WTC11 (cell line): ENCODE results near the gene AK9. TPM values are rescaled to one million over a fixed set of nuclear protein-coding genes. Genes with fewer than 3 reads are reported as not detected.

ENCODE experiments used
- ATAC-seq: fragments of 200-7000 bp; cut with Tn5 transposase; 2 replicates; pipeline ENCODE4 v1.10.0; 2021; ENCODE audit warnings: mild to moderate bottlenecking, moderate library complexity
- CTCF ChIA-PET: fragments of 300-600 bp; sonication (Branson Sonifier 250); formaldehyde crosslinking; loops from one replicate; lab custom pipeline; 2021; ENCODE audit warnings: antibody characterized with exemption; lab: Charles Lee
- POLR2A ChIA-PET: fragments of 350-600 bp; sonication (Branson Sonifier 250); formaldehyde crosslinking; loops from one replicate; lab custom pipeline; 2021; ENCODE audit warnings: antibody characterized with exemption; lab: Charles Lee
- DNase-seq: peaks from one replicate; pipeline ENCODE4 v3.0.0; 2021; ENCODE audit warnings: low spot score
- H3K27ac Mint-ChIP-seq: 2 replicates; pipeline ENCODE4 v1.8.0; 2021; ENCODE audit warnings: mixed read lengths
- H3K27me3 Mint-ChIP-seq: 2 replicates; pipeline ENCODE4 v1.8.0; 2021; ENCODE audit warnings: low read depth, mild to moderate bottlenecking, moderate library complexity, mixed read lengths
- H3K36me3 Mint-ChIP-seq: 2 replicates; pipeline ENCODE4 v1.8.0; 2021; ENCODE audit warnings: mixed read lengths
- H3K4me1 Mint-ChIP-seq: 2 replicates; pipeline ENCODE4 v1.8.0; 2022; ENCODE audit warnings: mixed read lengths
- H3K4me3 Mint-ChIP-seq: 2 replicates; pipeline ENCODE4 v1.8.0; 2021; ENCODE audit warnings: mild to moderate bottlenecking, moderate library complexity, mixed read lengths
- H3K9me3 Mint-ChIP-seq: 2 replicates; pipeline ENCODE4 v1.8.0; 2021; ENCODE audit warnings: mixed read lengths
- ATF1 ChIP-seq: sonication (generic); formaldehyde crosslinking; IDR thresholded peaks from 2 replicates; pipeline ENCODE4 v1.8.1; 2023; ENCODE audit warnings: mild to moderate bottlenecking, moderate library complexity, missing genetic modification reagents
- CBFB ChIP-seq: sonication (generic); formaldehyde crosslinking; IDR thresholded peaks from 2 replicates; pipeline ENCODE4 v1.8.1; 2022; ENCODE audit warnings: mild to moderate bottlenecking, low read depth, missing genetic modification reagents
- ETV6 ChIP-seq: sonication (generic); formaldehyde crosslinking; IDR thresholded peaks from 2 replicates; pipeline ENCODE4 v1.8.1; 2022; ENCODE audit warnings: mild to moderate bottlenecking, missing genetic modification reagents
- GRHL2 ChIP-seq: fragments of 250-450 bp; sonication (Bioruptor Pico); IDR thresholded peaks from 2 replicates; pipeline ENCODE4 v1.8.0; 2022; ENCODE audit warnings: mild to moderate bottlenecking, moderate library complexity; ENCODE audit not compliant: insufficient replicate concordance, severe bottlenecking
- GTF2I ChIP-seq: fragments of 250-450 bp; sonication (Bioruptor Pico); conservative IDR thresholded peaks from 2 replicates; pipeline ENCODE4 v1.4.0; 2021; ENCODE audit warnings: mild to moderate bottlenecking
- MLX ChIP-seq: sonication (generic); formaldehyde crosslinking; IDR thresholded peaks from 2 replicates; pipeline ENCODE4 v1.8.1; 2023; ENCODE audit warnings: mild to moderate bottlenecking, missing genetic modification reagents, moderate library complexity
- NR1H2 ChIP-seq: sonication (generic); formaldehyde crosslinking; IDR thresholded peaks from 2 replicates; pipeline ENCODE4 v1.9.0; 2021; ENCODE audit warnings: mild to moderate bottlenecking, moderate library complexity, missing genetic modification reagents
- SMAD4 ChIP-seq: sonication (generic); formaldehyde crosslinking; IDR thresholded peaks from 2 replicates; pipeline ENCODE4 v1.8.0; 2022; ENCODE audit warnings: mild to moderate bottlenecking, missing genetic modification reagents
- ZNF317 ChIP-seq: sonication (generic); formaldehyde crosslinking; IDR thresholded peaks from 2 replicates; pipeline ENCODE4 v1.8.1; 2023; ENCODE audit warnings: low read depth, mild to moderate bottlenecking, moderate library complexity, missing genetic modification reagents, borderline replicate concordance
- ZNF423 ChIP-seq: fragments of 250-450 bp; sonication (Bioruptor Pico); IDR thresholded peaks from 2 replicates; pipeline ENCODE4 v2.1.2; 2022; ENCODE audit warnings: mild to moderate bottlenecking, moderate library complexity
- ZNF532 ChIP-seq: fragments of 250-450 bp; sonication (Bioruptor Pico); IDR thresholded peaks from 2 replicates; pipeline ENCODE4 v1.9.0; 2021; ENCODE audit warnings: mild to moderate bottlenecking, borderline replicate concordance
- ZSCAN18 ChIP-seq: fragments of 250-450 bp; sonication (Bioruptor Pico); IDR thresholded peaks from 2 replicates; pipeline ENCODE4 v2.1.2; 2022; ENCODE audit warnings: mild to moderate bottlenecking, moderate library complexity
- total RNA-seq: library from RNA; stranded (reverse); gene quantifications from 3 replicates; pipeline ENCODE4 v1.2.3, GENCODE V29; 2021
- TF ChIP-seq, protein P1 (sequence below): sonication (generic); formaldehyde crosslinking; IDR thresholded peaks from 2 replicates; pipeline ENCODE4 v1.8.0; 2022; ENCODE audit warnings: missing genetic modification reagents
- TF ChIP-seq, protein P2 (sequence below): sonication (generic); formaldehyde crosslinking; IDR thresholded peaks from 2 replicates; pipeline ENCODE4 v1.8.0; 2022; ENCODE audit warnings: mild to moderate bottlenecking, missing genetic modification reagents
- TF ChIP-seq, protein P3 (sequence below): sonication (generic); formaldehyde crosslinking; IDR thresholded peaks from 2 replicates; pipeline ENCODE4 v1.8.1; 2023; ENCODE audit warnings: mild to moderate bottlenecking, missing genetic modification reagents
- TF ChIP-seq, protein P4 (sequence below): sonication (generic); formaldehyde crosslinking; conservative IDR thresholded peaks from 2 replicates; pipeline ENCODE4 v1.8.1; 2022; ENCODE audit warnings: mild to moderate bottlenecking, missing genetic modification reagents
- TF ChIP-seq, protein P5 (sequence below): fragments of 250-450 bp; sonication (Bioruptor Pico); IDR thresholded peaks from 2 replicates; pipeline ENCODE4 v1.9.0; 2021; ENCODE audit warnings: mild to moderate bottlenecking
- TF ChIP-seq, protein P6 (sequence below): sonication (generic); formaldehyde crosslinking; IDR thresholded peaks from 2 replicates; pipeline ENCODE4 v1.8.1; 2023; ENCODE audit warnings: mild to moderate bottlenecking, missing genetic modification reagents, borderline replicate concordance

The AK9 gene
- total RNA-seq, 1 experiment from 2014 or later, result 3.7 TPM

DNA sequence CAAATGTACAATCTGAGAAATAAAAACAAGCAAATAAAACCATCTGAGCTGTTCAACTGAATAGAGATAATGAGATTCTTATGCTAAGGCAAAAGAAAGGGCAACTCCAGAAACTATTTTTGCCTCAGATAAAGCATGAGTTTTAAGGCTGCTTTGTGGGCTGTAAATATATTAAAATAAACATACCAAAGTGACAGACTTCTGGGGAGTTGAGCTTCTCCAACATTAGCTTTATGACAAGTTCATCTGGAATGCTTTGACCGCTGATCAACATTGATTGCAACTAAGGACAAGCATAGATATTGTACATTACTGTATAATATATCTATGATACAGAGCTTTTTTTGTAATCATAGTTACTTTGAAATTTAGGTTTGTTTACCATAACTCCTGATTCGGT lies 19.3 kb downstream of the AK9 start:
- Mint-ChIP-seq H3K9me3 (peaks cover 2% of the 10 kb centered on the region), H3K4me1 (peaks cover 24% of the 10 kb centered on the region), H3K27me3 (no peaks in the 10 kb centered on the region), H3K27ac (no peak overlapping the region)
- POLR2A ChIA-PET, result no interaction called here
- no peak for DNase-seq
- no peak for TF ChIP-seq ZSCAN18
- TF ChIP-seq GRHL2 (CRISPR knock-in tag), result no peak
- TF ChIP-seq ETV6 (CRISPR knock-in tag), result no peak
- TF ChIP-seq NR1H2, result no peak
- TF ChIP-seq, protein P1, sequence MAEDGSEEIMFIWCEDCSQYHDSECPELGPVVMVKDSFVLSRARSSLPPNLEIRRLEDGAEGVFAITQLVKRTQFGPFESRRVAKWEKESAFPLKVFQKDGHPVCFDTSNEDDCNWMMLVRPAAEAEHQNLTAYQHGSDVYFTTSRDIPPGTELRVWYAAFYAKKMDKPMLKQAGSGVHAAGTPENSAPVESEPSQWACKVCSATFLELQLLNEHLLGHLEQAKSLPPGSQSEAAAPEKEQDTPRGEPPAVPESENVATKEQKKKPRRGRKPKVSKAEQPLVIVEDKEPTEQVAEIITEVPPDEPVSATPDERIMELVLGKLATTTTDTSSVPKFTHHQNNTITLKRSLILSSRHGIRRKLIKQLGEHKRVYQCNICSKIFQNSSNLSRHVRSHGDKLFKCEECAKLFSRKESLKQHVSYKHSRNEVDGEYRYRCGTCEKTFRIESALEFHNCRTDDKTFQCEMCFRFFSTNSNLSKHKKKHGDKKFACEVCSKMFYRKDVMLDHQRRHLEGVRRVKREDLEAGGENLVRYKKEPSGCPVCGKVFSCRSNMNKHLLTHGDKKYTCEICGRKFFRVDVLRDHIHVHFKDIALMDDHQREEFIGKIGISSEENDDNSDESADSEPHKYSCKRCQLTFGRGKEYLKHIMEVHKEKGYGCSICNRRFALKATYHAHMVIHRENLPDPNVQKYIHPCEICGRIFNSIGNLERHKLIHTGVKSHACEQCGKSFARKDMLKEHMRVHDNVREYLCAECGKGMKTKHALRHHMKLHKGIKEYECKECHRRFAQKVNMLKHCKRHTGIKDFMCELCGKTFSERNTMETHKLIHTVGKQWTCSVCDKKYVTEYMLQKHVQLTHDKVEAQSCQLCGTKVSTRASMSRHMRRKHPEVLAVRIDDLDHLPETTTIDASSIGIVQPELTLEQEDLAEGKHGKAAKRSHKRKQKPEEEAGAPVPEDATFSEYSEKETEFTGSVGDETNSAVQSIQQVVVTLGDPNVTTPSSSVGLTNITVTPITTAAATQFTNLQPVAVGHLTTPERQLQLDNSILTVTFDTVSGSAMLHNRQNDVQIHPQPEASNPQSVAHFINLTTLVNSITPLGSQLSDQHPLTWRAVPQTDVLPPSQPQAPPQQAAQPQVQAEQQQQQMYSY, result no peak
- no peak for TF ChIP-seq ZNF532 (CRISPR knock-in tag)
- no peak for TF ChIP-seq MLX (CRISPR knock-in tag)
- TF ChIP-seq, protein P2, sequence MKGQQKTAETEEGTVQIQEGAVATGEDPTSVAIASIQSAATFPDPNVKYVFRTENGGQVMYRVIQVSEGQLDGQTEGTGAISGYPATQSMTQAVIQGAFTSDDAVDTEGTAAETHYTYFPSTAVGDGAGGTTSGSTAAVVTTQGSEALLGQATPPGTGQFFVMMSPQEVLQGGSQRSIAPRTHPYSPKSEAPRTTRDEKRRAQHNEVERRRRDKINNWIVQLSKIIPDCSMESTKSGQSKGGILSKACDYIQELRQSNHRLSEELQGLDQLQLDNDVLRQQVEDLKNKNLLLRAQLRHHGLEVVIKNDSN (CRISPR knock-in tag), result no peak
- no peak for TF ChIP-seq GTF2I
- TF ChIP-seq, protein P3, sequence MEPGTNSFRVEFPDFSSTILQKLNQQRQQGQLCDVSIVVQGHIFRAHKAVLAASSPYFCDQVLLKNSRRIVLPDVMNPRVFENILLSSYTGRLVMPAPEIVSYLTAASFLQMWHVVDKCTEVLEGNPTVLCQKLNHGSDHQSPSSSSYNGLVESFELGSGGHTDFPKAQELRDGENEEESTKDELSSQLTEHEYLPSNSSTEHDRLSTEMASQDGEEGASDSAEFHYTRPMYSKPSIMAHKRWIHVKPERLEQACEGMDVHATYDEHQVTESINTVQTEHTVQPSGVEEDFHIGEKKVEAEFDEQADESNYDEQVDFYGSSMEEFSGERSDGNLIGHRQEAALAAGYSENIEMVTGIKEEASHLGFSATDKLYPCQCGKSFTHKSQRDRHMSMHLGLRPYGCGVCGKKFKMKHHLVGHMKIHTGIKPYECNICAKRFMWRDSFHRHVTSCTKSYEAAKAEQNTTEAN (CRISPR knock-in tag), result no peak
- TF ChIP-seq SMAD4 (CRISPR knock-in tag), result no peak
- TF ChIP-seq, protein P4, sequence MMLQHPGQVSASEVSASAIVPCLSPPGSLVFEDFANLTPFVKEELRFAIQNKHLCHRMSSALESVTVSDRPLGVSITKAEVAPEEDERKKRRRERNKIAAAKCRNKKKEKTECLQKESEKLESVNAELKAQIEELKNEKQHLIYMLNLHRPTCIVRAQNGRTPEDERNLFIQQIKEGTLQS (CRISPR knock-in tag), result no peak
- no peak for TF ChIP-seq CBFB (CRISPR knock-in tag)
- TF ChIP-seq, protein P5, sequence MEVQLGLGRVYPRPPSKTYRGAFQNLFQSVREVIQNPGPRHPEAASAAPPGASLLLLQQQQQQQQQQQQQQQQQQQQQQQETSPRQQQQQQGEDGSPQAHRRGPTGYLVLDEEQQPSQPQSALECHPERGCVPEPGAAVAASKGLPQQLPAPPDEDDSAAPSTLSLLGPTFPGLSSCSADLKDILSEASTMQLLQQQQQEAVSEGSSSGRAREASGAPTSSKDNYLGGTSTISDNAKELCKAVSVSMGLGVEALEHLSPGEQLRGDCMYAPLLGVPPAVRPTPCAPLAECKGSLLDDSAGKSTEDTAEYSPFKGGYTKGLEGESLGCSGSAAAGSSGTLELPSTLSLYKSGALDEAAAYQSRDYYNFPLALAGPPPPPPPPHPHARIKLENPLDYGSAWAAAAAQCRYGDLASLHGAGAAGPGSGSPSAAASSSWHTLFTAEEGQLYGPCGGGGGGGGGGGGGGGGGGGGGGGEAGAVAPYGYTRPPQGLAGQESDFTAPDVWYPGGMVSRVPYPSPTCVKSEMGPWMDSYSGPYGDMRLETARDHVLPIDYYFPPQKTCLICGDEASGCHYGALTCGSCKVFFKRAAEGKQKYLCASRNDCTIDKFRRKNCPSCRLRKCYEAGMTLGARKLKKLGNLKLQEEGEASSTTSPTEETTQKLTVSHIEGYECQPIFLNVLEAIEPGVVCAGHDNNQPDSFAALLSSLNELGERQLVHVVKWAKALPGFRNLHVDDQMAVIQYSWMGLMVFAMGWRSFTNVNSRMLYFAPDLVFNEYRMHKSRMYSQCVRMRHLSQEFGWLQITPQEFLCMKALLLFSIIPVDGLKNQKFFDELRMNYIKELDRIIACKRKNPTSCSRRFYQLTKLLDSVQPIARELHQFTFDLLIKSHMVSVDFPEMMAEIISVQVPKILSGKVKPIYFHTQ (CRISPR knock-in tag), result no peak
- no peak for TF ChIP-seq ZNF317 (CRISPR knock-in tag)
- no peak for TF ChIP-seq ATF1 (CRISPR knock-in tag)
- TF ChIP-seq, protein P6, sequence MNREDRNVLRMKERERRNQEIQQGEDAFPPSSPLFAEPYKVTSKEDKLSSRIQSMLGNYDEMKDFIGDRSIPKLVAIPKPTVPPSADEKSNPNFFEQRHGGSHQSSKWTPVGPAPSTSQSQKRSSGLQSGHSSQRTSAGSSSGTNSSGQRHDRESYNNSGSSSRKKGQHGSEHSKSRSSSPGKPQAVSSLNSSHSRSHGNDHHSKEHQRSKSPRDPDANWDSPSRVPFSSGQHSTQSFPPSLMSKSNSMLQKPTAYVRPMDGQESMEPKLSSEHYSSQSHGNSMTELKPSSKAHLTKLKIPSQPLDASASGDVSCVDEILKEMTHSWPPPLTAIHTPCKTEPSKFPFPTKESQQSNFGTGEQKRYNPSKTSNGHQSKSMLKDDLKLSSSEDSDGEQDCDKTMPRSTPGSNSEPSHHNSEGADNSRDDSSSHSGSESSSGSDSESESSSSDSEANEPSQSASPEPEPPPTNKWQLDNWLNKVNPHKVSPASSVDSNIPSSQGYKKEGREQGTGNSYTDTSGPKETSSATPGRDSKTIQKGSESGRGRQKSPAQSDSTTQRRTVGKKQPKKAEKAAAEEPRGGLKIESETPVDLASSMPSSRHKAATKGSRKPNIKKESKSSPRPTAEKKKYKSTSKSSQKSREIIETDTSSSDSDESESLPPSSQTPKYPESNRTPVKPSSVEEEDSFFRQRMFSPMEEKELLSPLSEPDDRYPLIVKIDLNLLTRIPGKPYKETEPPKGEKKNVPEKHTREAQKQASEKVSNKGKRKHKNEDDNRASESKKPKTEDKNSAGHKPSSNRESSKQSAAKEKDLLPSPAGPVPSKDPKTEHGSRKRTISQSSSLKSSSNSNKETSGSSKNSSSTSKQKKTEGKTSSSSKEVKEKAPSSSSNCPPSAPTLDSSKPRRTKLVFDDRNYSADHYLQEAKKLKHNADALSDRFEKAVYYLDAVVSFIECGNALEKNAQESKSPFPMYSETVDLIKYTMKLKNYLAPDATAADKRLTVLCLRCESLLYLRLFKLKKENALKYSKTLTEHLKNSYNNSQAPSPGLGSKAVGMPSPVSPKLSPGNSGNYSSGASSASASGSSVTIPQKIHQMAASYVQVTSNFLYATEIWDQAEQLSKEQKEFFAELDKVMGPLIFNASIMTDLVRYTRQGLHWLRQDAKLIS (CRISPR knock-in tag), result no peak
- TF ChIP-seq ZNF423 (CRISPR knock-in tag), result no peak
- TF ChIP-seq, all 79 proteins: peak for 0
- no peak overlapping the region for H3K4me3 Mint-ChIP-seq
- H3K36me3 Mint-ChIP-seq, result no peaks in the 10 kb centered on the region; the same call in 1 of the 2 replicates
- no peak for ATAC-seq
- CTCF ChIA-PET, result interaction anchor here (1.4 kb wide), 1 partner anchor 76 kb away, joined by 5 read pairs; no protein-coding TSS in a partner anchor
